ENCODE measurements around the gene CDC42BPB. TPM values are rescaled to one million over a fixed set of nuclear protein-coding genes. Genes with fewer than 3 reads are reported as not detected.

CDC42BPB gene
- total RNA-seq, 1 donor from 2014 or later = 116 TPM

- Mint-ChIP-seq H3K27ac (ENCODE audit: unreplicated experiment) (no peak overlapping the region), H3K4me1 (ENCODE audit: low read depth, unreplicated experiment) (no peaks in the 10 kb centered on the region), H3K9me3 (ENCODE audit: unreplicated experiment) (no peaks in the 10 kb centered on the region), H3K36me3 (ENCODE audit: low read depth, unreplicated experiment) (peaks cover 10% of the 10 kb centered on the region), H3K4me3 (ENCODE audit: unreplicated experiment) (no peak overlapping the region), H3K27me3 (ENCODE audit: low read depth, unreplicated experiment) (peaks cover 3% of the 10 kb centered on the region)
- no peak overlapping the region for H3K4me3 ChIP-seq (ENCODE audit: insufficient read depth, low read depth, low read length)
- H3K9ac ChIP-seq (ENCODE audit: low read length) = no peak overlapping the region
- H4K20me1 ChIP-seq (ENCODE audit: insufficient read depth, low read length) = peaks cover 3% of the 10 kb centered on the region
- no peaks in the 10 kb centered on the region for H3K79me2 ChIP-seq (ENCODE audit: insufficient read depth, low read length)
- H3K9me3 ChIP-seq (ENCODE audit: insufficient read depth, low read depth, low read length) = peaks cover 5% of the 10 kb centered on the region
- no peak for DNase-seq (ENCODE audit: low read depth)
- no peaks in the 10 kb centered on the region for H3K36me3 ChIP-seq (ENCODE audit: insufficient read depth, low read length)
- H2AFZ ChIP-seq (ENCODE audit: low read depth, low read length) = no peak overlapping the region
- H3K4me2 ChIP-seq (ENCODE audit: low read length) = no peak overlapping the region
- H3K4me1 ChIP-seq (ENCODE audit: insufficient read depth, low read length) = no peaks in the 10 kb centered on the region
- no peak overlapping the region for H3K27ac ChIP-seq (ENCODE audit: low read depth, low read length)
- H3K27me3 ChIP-seq (ENCODE audit: insufficient read depth, low read length) = no peaks in the 10 kb centered on the region
- FAIRE-seq = no peak
- TF ChIP-seq CTCF (IDR thresholded peaks at IDR 0.05; ENCODE audit: insufficient read depth, low read depth, low read length) = no peak
- no peak for TF ChIP-seq EZH2 (IDR thresholded peaks at IDR 0.05; ENCODE audit: insufficient read depth, low read length)
Measured at GRCh38 chr14:102915292-102916110, 141.8 kb downstream of the CDC42BPB start.

- H2AFZ ChIP-seq (ENCODE audit: low read depth, low read length) = no peak overlapping the region
- no peaks in the 10 kb centered on the region for H3K79me2 ChIP-seq (ENCODE audit: insufficient read depth, low read length)
- Mint-ChIP-seq H3K36me3 (ENCODE audit: low read depth, unreplicated experiment) (peaks cover 10% of the 10 kb centered on the region), H3K27me3 (ENCODE audit: low read depth, unreplicated experiment) (peaks cover 3% of the 10 kb centered on the region), H3K4me3 (ENCODE audit: unreplicated experiment) (no peak overlapping the region), H3K4me1 (ENCODE audit: low read depth, unreplicated experiment) (no peaks in the 10 kb centered on the region), H3K9me3 (ENCODE audit: unreplicated experiment) (no peaks in the 10 kb centered on the region), H3K27ac (ENCODE audit: unreplicated experiment) (no peak overlapping the region)
- DNase-seq (ENCODE audit: low read depth) = no peak
- H3K36me3 ChIP-seq (ENCODE audit: insufficient read depth, low read length) = no peaks in the 10 kb centered on the region
- H3K4me1 ChIP-seq (ENCODE audit: insufficient read depth, low read length) = no peaks in the 10 kb centered on the region
- no peaks in the 10 kb centered on the region for H3K9me3 ChIP-seq (ENCODE audit: insufficient read depth, low read depth, low read length)
- no peak for FAIRE-seq
- H3K4me3 ChIP-seq (ENCODE audit: insufficient read depth, low read depth, low read length) = no peak overlapping the region
- H3K27me3 ChIP-seq (ENCODE audit: insufficient read depth, low read length) = no peaks in the 10 kb centered on the region
- TF ChIP-seq CTCF (IDR thresholded peaks at IDR 0.05; ENCODE audit: insufficient read depth, low read depth, low read length) (no peak), EZH2 (IDR thresholded peaks at IDR 0.05; ENCODE audit: insufficient read depth, low read length) (no peak)
- no peak overlapping the region for H3K9ac ChIP-seq (ENCODE audit: low read length)
- H3K27ac ChIP-seq (ENCODE audit: low read depth, low read length) = no peak overlapping the region
- H3K4me2 ChIP-seq (ENCODE audit: low read length) = no peak overlapping the region
- peaks cover 5% of the 10 kb centered on the region for H4K20me1 ChIP-seq (ENCODE audit: insufficient read depth, low read length)
Measured at GRCh38 chr14:102914474-102915291, 142.7 kb downstream of the CDC42BPB start.
